Measurements from ENCODE around the gene DNASE1L3. TPM values are rescaled to one million over a fixed set of nuclear protein-coding genes. Genes with fewer than 3 reads are reported as not detected.

The DNASE1L3 gene
- total and polyA plus RNA-seq, 2 of the 13 experiments (the other 11 are each of a cell fraction or from before 2014, with no cell fraction given), result 0.86 to 1.7 TPM

- TF ChIP-seq, protein P1, sequence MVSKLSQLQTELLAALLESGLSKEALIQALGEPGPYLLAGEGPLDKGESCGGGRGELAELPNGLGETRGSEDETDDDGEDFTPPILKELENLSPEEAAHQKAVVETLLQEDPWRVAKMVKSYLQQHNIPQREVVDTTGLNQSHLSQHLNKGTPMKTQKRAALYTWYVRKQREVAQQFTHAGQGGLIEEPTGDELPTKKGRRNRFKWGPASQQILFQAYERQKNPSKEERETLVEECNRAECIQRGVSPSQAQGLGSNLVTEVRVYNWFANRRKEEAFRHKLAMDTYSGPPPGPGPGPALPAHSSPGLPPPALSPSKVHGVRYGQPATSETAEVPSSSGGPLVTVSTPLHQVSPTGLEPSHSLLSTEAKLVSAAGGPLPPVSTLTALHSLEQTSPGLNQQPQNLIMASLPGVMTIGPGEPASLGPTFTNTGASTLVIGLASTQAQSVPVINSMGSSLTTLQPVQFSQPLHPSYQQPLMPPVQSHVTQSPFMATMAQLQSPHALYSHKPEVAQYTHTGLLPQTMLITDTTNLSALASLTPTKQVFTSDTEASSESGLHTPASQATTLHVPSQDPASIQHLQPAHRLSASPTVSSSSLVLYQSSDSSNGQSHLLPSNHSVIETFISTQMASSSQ (IDR thresholded peaks at IDR 0.05; ENCODE audit: low read depth), result no peak
- TF ChIP-seq, protein P1 (CRISPR knock-in tag; IDR thresholded peaks at IDR 0.05; ENCODE audit: borderline replicate concordance), result no peak
- TF ChIP-seq RAD21 (CRISPR knock-in tag; IDR thresholded peaks at IDR 0.05), result no peak
- no peak; the same call in 1 of the 2 replicates for TF ChIP-seq PAF1 (CRISPR knock-in tag; IDR thresholded peaks at IDR 0.05)
- TF ChIP-seq SMAD9 (CRISPR knock-in tag; IDR thresholded peaks at IDR 0.05), result no peak
- TF ChIP-seq HDAC6 (IDR thresholded peaks at IDR 0.05; ENCODE audit: low read depth, low read length), result no peak
- TF ChIP-seq ZMYM4 (CRISPR knock-in tag; IDR thresholded peaks at IDR 0.05), result no peak
- TF ChIP-seq CHCHD3 (CRISPR knock-in tag; IDR thresholded peaks at IDR 0.05), result no peak
- TF ChIP-seq, protein P2, sequence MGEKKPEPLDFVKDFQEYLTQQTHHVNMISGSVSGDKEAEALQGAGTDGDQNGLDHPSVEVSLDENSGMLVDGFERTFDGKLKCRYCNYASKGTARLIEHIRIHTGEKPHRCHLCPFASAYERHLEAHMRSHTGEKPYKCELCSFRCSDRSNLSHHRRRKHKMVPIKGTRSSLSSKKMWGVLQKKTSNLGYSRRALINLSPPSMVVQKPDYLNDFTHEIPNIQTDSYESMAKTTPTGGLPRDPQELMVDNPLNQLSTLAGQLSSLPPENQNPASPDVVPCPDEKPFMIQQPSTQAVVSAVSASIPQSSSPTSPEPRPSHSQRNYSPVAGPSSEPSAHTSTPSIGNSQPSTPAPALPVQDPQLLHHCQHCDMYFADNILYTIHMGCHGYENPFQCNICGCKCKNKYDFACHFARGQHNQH (CRISPR knock-in tag; IDR thresholded peaks at IDR 0.05), result no peak
- TF ChIP-seq FUBP1 (CRISPR knock-in tag; IDR thresholded peaks at IDR 0.05; ENCODE audit: borderline replicate concordance), result no peak
- TF ChIP-seq KDM6A (CRISPR knock-in tag; IDR thresholded peaks at IDR 0.05; ENCODE audit: low read depth), result no peak
- TF ChIP-seq SNAPC2 (CRISPR knock-in tag; IDR thresholded peaks at IDR 0.05), result no peak
- TF ChIP-seq THAP11 (CRISPR knock-in tag; IDR thresholded peaks at IDR 0.05), result no peak
- no peak for TF ChIP-seq RCOR2 (CRISPR knock-in tag; IDR thresholded peaks at IDR 0.05)
- TF ChIP-seq REL (CRISPR knock-in tag; conservative IDR thresholded peaks at IDR 0.05), result no peak
- TF ChIP-seq, protein P3, sequence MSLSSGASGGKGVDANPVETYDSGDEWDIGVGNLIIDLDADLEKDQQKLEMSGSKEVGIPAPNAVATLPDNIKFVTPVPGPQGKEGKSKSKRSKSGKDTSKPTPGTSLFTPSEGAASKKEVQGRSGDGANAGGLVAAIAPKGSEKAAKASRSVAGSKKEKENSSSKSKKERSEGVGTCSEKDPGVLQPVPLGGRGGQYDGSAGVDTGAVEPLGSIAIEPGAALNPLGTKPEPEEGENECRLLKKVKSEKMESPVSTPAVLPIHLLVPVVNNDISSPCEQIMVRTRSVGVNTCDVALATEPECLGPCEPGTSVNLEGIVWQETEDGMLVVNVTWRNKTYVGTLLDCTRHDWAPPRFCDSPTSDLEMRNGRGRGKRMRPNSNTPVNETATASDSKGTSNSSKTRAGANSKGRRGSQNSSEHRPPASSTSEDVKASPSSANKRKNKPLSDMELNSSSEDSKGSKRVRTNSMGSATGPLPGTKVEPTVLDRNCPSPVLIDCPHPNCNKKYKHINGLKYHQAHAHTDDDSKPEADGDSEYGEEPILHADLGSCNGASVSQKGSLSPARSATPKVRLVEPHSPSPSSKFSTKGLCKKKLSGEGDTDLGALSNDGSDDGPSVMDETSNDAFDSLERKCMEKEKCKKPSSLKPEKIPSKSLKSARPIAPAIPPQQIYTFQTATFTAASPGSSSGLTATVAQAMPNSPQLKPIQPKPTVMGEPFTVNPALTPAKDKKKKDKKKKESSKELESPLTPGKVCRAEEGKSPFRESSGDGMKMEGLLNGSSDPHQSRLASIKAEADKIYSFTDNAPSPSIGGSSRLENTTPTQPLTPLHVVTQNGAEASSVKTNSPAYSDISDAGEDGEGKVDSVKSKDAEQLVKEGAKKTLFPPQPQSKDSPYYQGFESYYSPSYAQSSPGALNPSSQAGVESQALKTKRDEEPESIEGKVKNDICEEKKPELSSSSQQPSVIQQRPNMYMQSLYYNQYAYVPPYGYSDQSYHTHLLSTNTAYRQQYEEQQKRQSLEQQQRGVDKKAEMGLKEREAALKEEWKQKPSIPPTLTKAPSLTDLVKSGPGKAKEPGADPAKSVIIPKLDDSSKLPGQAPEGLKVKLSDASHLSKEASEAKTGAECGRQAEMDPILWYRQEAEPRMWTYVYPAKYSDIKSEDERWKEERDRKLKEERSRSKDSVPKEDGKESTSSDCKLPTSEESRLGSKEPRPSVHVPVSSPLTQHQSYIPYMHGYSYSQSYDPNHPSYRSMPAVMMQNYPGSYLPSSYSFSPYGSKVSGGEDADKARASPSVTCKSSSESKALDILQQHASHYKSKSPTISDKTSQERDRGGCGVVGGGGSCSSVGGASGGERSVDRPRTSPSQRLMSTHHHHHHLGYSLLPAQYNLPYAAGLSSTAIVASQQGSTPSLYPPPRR (CRISPR knock-in tag; IDR thresholded peaks at IDR 0.05; ENCODE audit: borderline replicate concordance), result no peak
- no peak for TF ChIP-seq HNRNPL (IDR thresholded peaks at IDR 0.05; ENCODE audit: low read depth, low read length)
- no peak for TF ChIP-seq KLF12 (CRISPR knock-in tag; IDR thresholded peaks at IDR 0.05; ENCODE audit: borderline replicate concordance)
- TF ChIP-seq WIZ (CRISPR knock-in tag; IDR thresholded peaks at IDR 0.05), result no peak
Observed at GRCh38 chr3:58173029-58173668, 37.6 kb downstream of the DNASE1L3 start (continued).
